ENCODE data around the gene ZNFX1.
"Not testable (repeated sequence)": the region's sequence is repeated elsewhere in the genome, so short reads cannot be mapped to it uniquely, and the experiment has no call there.

Gene ZNFX1

GRCh38 chr20:49313283-49313682, 35.4 kb upstream of the ZNFX1 start:
- Histone ChIP-seq H3K9ac (ENCODE audit: low read depth, low read length) (no peak overlapping the region), H3K4me2 (ENCODE audit: low read length) (no peak overlapping the region), H3K27me3 (ENCODE audit: control insufficient read depth, insufficient read depth, low read length) (peaks cover 51% of the 10 kb centered on the region), H3K36me3 (ENCODE audit: insufficient read depth, low read length) (no peaks in the 10 kb centered on the region), H3K9me3 (replicated peaks; ENCODE audit: low read length) (peaks cover 4% of the 10 kb centered on the region), H3K4me3 (ENCODE audit: low read length) (no peak overlapping the region), H3K4me1 (ENCODE audit: control insufficient read depth, insufficient read depth, low read length) (peaks cover 7% of the 10 kb centered on the region)

- H3K4me1 ChIP-seq (ENCODE audit: control insufficient read depth, insufficient read depth, low read length), result peaks cover 7% of the 10 kb centered on the region
- H3K9ac ChIP-seq (ENCODE audit: low read depth, low read length), result no peak overlapping the region
- H3K9me3 ChIP-seq (replicated peaks; ENCODE audit: low read length), result peaks cover 4% of the 10 kb centered on the region
- H3K27me3 ChIP-seq (ENCODE audit: control insufficient read depth, insufficient read depth, low read length), result peaks cover 45% of the 10 kb centered on the region
- H3K36me3 ChIP-seq (ENCODE audit: insufficient read depth, low read length), result no peaks in the 10 kb centered on the region
- no peak overlapping the region for H3K4me3 ChIP-seq (ENCODE audit: low read length)
- H3K4me2 ChIP-seq (ENCODE audit: low read length), result no peak overlapping the region
These were observed 34.8 kb upstream of the ZNFX1 start for GRCh38 chr20:49312661-49313060.

GRCh38 chr20:49310705-49311104, 32.8 kb upstream of the ZNFX1 start:
- Histone ChIP-seq H3K9me3 (replicated peaks; ENCODE audit: low read length) (peaks cover 4% of the 10 kb centered on the region), H3K4me1 (ENCODE audit: control insufficient read depth, insufficient read depth, low read length) (peaks cover 7% of the 10 kb centered on the region), H3K9ac (ENCODE audit: low read depth, low read length) (no peak overlapping the region), H3K4me2 (ENCODE audit: low read length) (no peak overlapping the region), H3K4me3 (ENCODE audit: low read length) (no peak overlapping the region), H3K36me3 (ENCODE audit: insufficient read depth, low read length) (no peaks in the 10 kb centered on the region), H3K27me3 (ENCODE audit: control insufficient read depth, insufficient read depth, low read length) (peaks cover 28% of the 10 kb centered on the region)

GRCh38 chr20:49308875-49309274, 31.0 kb upstream of the ZNFX1 start:
- H3K9ac ChIP-seq (ENCODE audit: low read depth, low read length), result no peak overlapping the region
- H3K4me2 ChIP-seq (ENCODE audit: low read length), result no peak overlapping the region
- no peaks in the 10 kb centered on the region for H3K36me3 ChIP-seq (ENCODE audit: insufficient read depth, low read length)
- peaks cover 7% of the 10 kb centered on the region for H3K4me1 ChIP-seq (ENCODE audit: control insufficient read depth, insufficient read depth, low read length)
- peaks cover 4% of the 10 kb centered on the region for H3K9me3 ChIP-seq (replicated peaks; ENCODE audit: low read length)
- H3K4me3 ChIP-seq (ENCODE audit: low read length), result no peak overlapping the region
- peaks cover 14% of the 10 kb centered on the region for H3K27me3 ChIP-seq (ENCODE audit: control insufficient read depth, insufficient read depth, low read length)

GRCh38 chr20:49306903-49307620, 29.2 kb upstream of the ZNFX1 start:
- no peaks in the 10 kb centered on the region for H3K36me3 ChIP-seq (ENCODE audit: insufficient read depth, low read length)
- H3K4me3 ChIP-seq (ENCODE audit: low read length), result no peak overlapping the region
- peaks cover 4% of the 10 kb centered on the region for H3K9me3 ChIP-seq (replicated peaks; ENCODE audit: low read length)
- H3K4me1 ChIP-seq (ENCODE audit: control insufficient read depth, insufficient read depth, low read length), result peaks cover 7% of the 10 kb centered on the region
- H3K9ac ChIP-seq (ENCODE audit: low read depth, low read length), result no peak overlapping the region
- H3K27me3 ChIP-seq (ENCODE audit: control insufficient read depth, insufficient read depth, low read length), result peaks cover 5% of the 10 kb centered on the region
- H3K4me2 ChIP-seq (ENCODE audit: low read length), result no peak overlapping the region

- no peak overlapping the region for H3K9ac ChIP-seq (ENCODE audit: low read depth, low read length)
- no peaks in the 10 kb centered on the region for H3K36me3 ChIP-seq (ENCODE audit: insufficient read depth, low read length)
- H3K27me3 ChIP-seq (ENCODE audit: control insufficient read depth, insufficient read depth, low read length), result no peaks in the 10 kb centered on the region
- H3K9me3 ChIP-seq (replicated peaks; ENCODE audit: low read length), result no peaks in the 10 kb centered on the region
- H3K4me1 ChIP-seq (ENCODE audit: control insufficient read depth, insufficient read depth, low read length), result no peaks in the 10 kb centered on the region
- H3K4me2 ChIP-seq (ENCODE audit: low read length), result no peak overlapping the region
- H3K4me3 ChIP-seq (ENCODE audit: low read length), result no peak overlapping the region
These were observed 25.3 kb upstream of the ZNFX1 start for GRCh38 chr20:49303065-49303552.

- Histone ChIP-seq H3K36me3 (ENCODE audit: insufficient read depth, low read length) (peaks cover 7% of the 10 kb centered on the region), H3K9me3 (replicated peaks; ENCODE audit: low read length) (no peaks in the 10 kb centered on the region), H3K4me3 (ENCODE audit: low read length) (no peak overlapping the region), H3K4me1 (ENCODE audit: control insufficient read depth, insufficient read depth, low read length) (no peaks in the 10 kb centered on the region), H3K4me2 (ENCODE audit: low read length) (no peak overlapping the region), H3K9ac (ENCODE audit: low read depth, low read length) (no peak overlapping the region), H3K27me3 (ENCODE audit: control insufficient read depth, insufficient read depth, low read length) (no peaks in the 10 kb centered on the region)
These were observed 20.0 kb upstream of the ZNFX1 start for GRCh38 chr20:49297605-49298530.

- not testable (repeated sequence) for H3K4me1 ChIP-seq (ENCODE audit: control insufficient read depth, insufficient read depth, low read length); H3K4me3 ChIP-seq (ENCODE audit: low read length); H3K9ac ChIP-seq (ENCODE audit: low read depth, low read length); H3K27me3 ChIP-seq (ENCODE audit: control insufficient read depth, insufficient read depth, low read length); H3K9me3 ChIP-seq (replicated peaks; ENCODE audit: low read length); H3K4me2 ChIP-seq (ENCODE audit: low read length)
- H3K36me3 ChIP-seq (ENCODE audit: insufficient read depth, low read length), result peaks cover 38% of the 10 kb centered on the region
These were observed 16.3 kb upstream of the ZNFX1 start for GRCh38 chr20:49294002-49294654.

- peaks cover 48% of the 10 kb centered on the region for H3K36me3 ChIP-seq (ENCODE audit: insufficient read depth, low read length)
These were observed 15.3 kb upstream of the ZNFX1 start for GRCh38 chr20:49293122-49293521.

GRCh38 chr20:49292010-49292409, 14.2 kb upstream of the ZNFX1 start:
- Histone ChIP-seq H3K4me1 (ENCODE audit: control insufficient read depth, insufficient read depth, low read length) (peaks cover 15% of the 10 kb centered on the region), H3K9ac (ENCODE audit: low read depth, low read length) (no peak overlapping the region), H3K4me2 (ENCODE audit: low read length) (no peak overlapping the region), H3K27me3 (ENCODE audit: control insufficient read depth, insufficient read depth, low read length) (no peaks in the 10 kb centered on the region), H3K36me3 (ENCODE audit: insufficient read depth, low read length) (peaks cover 58% of the 10 kb centered on the region), H3K9me3 (replicated peaks; ENCODE audit: low read length) (peaks cover 2% of the 10 kb centered on the region), H3K4me3 (ENCODE audit: low read length) (no peak overlapping the region)

More at GRCh38 chr20:49293122-49293521, 15.3 kb upstream of the ZNFX1 start:
- peaks cover 5% of the 10 kb centered on the region for H3K4me1 ChIP-seq (ENCODE audit: control insufficient read depth, insufficient read depth, low read length)
- H3K9me3 ChIP-seq (replicated peaks; ENCODE audit: low read length), result no peaks in the 10 kb centered on the region
- no peak overlapping the region for H3K4me2 ChIP-seq (ENCODE audit: low read length)
- no peak overlapping the region for H3K4me3 ChIP-seq (ENCODE audit: low read length)
- H3K9ac ChIP-seq (ENCODE audit: low read depth, low read length), result no peak overlapping the region
- no peaks in the 10 kb centered on the region for H3K27me3 ChIP-seq (ENCODE audit: control insufficient read depth, insufficient read depth, low read length)

- H3K4me3 ChIP-seq (ENCODE audit: low read length), result no peak overlapping the region
- H3K4me2 ChIP-seq (ENCODE audit: low read length), result no peak overlapping the region
- H3K9ac ChIP-seq (ENCODE audit: low read depth, low read length), result no peak overlapping the region
- H3K4me1 ChIP-seq (ENCODE audit: control insufficient read depth, insufficient read depth, low read length), result peaks cover 23% of the 10 kb centered on the region
- H3K36me3 ChIP-seq (ENCODE audit: insufficient read depth, low read length), result peaks cover 66% of the 10 kb centered on the region
- H3K9me3 ChIP-seq (replicated peaks; ENCODE audit: low read length), result peaks cover 10% of the 10 kb centered on the region
- H3K27me3 ChIP-seq (ENCODE audit: control insufficient read depth, insufficient read depth, low read length), result no peaks in the 10 kb centered on the region
These were observed 13.3 kb upstream of the ZNFX1 start for GRCh38 chr20:49291200-49291599.
